HepG2 (cell line): Measurements from ENCODE around the gene NCOA6. TPM values are rescaled to one million over a fixed set of nuclear protein-coding genes. Genes with fewer than 3 reads are reported as not detected.

Experiments used
- CEBPZ ChIP-seq: IDR thresholded peaks from 2 replicates; pipeline ENCODE4 v1.6.1; 2012; ENCODE audit warnings: low read length, improper control_type of control experiment
- JDP2 ChIP-seq: sonication (generic); formaldehyde crosslinking; IDR thresholded peaks from 2 replicates; pipeline ENCODE4 v1.8.1; 2022; ENCODE audit warnings: missing genetic modification reagents, borderline replicate concordance
- MBNL3 ChIP-seq: fragments of 250-450 bp; sonication (Bioruptor Pico); conservative IDR thresholded peaks from 2 replicates; pipeline ENCODE4 v1.8.0; 2022; ENCODE audit warnings: mild to moderate bottlenecking, inconsistent platforms
- SOX5 ChIP-seq: IDR thresholded peaks from 2 replicates; pipeline ENCODE4 v1.6.1; 2016; ENCODE audit warnings: borderline replicate concordance
- ZNF292 ChIP-seq: sonication (generic); formaldehyde crosslinking; IDR thresholded peaks from 2 replicates; pipeline ENCODE4 v1.8.1; 2022; ENCODE audit warnings: mild to moderate bottlenecking, low read depth, missing genetic modification reagents, borderline replicate concordance
- ZNF318 ChIP-seq: sonication (generic); formaldehyde crosslinking; IDR thresholded peaks from 2 replicates; pipeline ENCODE4 v1.4.0; 2020; ENCODE audit warnings: mild to moderate bottlenecking, missing genetic modification reagents
- ZNF503 ChIP-seq: sonication (generic); formaldehyde crosslinking; IDR thresholded peaks from 2 replicates; pipeline ENCODE4 v1.4.0; 2020; ENCODE audit warnings: missing genetic modification reagents
- ZNF556 ChIP-seq: sonication (generic); formaldehyde crosslinking; IDR thresholded peaks from 2 replicates; pipeline ENCODE4 v1.4.0; 2020; ENCODE audit warnings: mild to moderate bottlenecking, missing genetic modification reagents, borderline replicate concordance
- ZNF570 ChIP-seq: sonication (generic); formaldehyde crosslinking; IDR thresholded peaks from 2 replicates; pipeline ENCODE4 v1.4.0; 2020; ENCODE audit warnings: mild to moderate bottlenecking, missing genetic modification reagents, borderline replicate concordance
- ZNF780A ChIP-seq: sonication (generic); formaldehyde crosslinking; IDR thresholded peaks from 2 replicates; pipeline ENCODE4 v1.8.0; 2022; ENCODE audit warnings: mild to moderate bottlenecking, missing genetic modification reagents, moderate library complexity
- ZNF781 ChIP-seq: sonication (generic); formaldehyde crosslinking; IDR thresholded peaks from 2 replicates; pipeline ENCODE4 v1.5.1; 2020; ENCODE audit warnings: borderline replicate concordance, mild to moderate bottlenecking, missing genetic modification reagents; ENCODE audit errors: not compliant biosample characterization
- ZNF800 ChIP-seq: sonication (generic); formaldehyde crosslinking; IDR thresholded peaks from 2 replicates; pipeline ENCODE4 v1.4.0; 2020; ENCODE audit warnings: missing genetic modification reagents
- polyA plus RNA-seq, 8 experiments: library from polyadenylated mRNA; depleted of rRNA in 3 of 8; stranded (reverse) in 7 of 8; unstranded in 1 of 8; fragments of >200 nt; fragmentation: Illumina TruSeq in 4 of 8; extraction: Trizol in 4 of 8; gene quantifications; 2 replicates each; pipeline versions ENCODE4 v1.2.1 to v1.2.3, GENCODE V29; 2011 to 2016; ENCODE audit warnings: low read depth in 4 of 8, missing spikeins in 1 of 8, mixed read lengths in 1 of 8; ENCODE audit not compliant: insufficient read depth in 1 of 8
- total RNA-seq, 5 experiments: library from RNA; depleted of rRNA; stranded (reverse); fragments of >200 nt; fragmentation: Illumina TruSeq; extraction: Trizol; gene quantifications; 2 replicates each; pipeline ENCODE4 v1.2.3, GENCODE V29; 2016; ENCODE audit warnings: low read depth in 1 of 5

Gene NCOA6
- total and polyA plus RNA-seq, 2 of the 13 experiments (the other 11 are each of a cell fraction or from before 2014, with no cell fraction given): 11.2 to 29.3 TPM

- TF ChIP-seq ZNF781 (no peak), CEBPZ (no peak), JDP2 (no peak), ZNF800 (CRISPR knock-in tag) (no peak), ZNF503 (CRISPR knock-in tag) (no peak), MBNL3 (no peak), ZNF556 (no peak; the same call in none of the 2 replicates), ZNF318 (CRISPR knock-in tag) (peak; percentile 82; the same call in 1 of the 2 replicates), ZNF292 (CRISPR knock-in tag) (no peak), ZNF780A (CRISPR knock-in tag) (no peak), SOX5 (CRISPR knock-in tag) (no peak), ZNF570 (CRISPR knock-in tag) (peak; percentile 82; the same call in 1 of the 2 replicates)
These were observed 483 bp downstream of the NCOA6 start (continued) for GRCh38 chr20:34824806-34825529.
